ENCODE results near the gene FKBP14. TPM values are rescaled to one million over a fixed set of nuclear protein-coding genes. Genes with fewer than 3 reads are reported as not detected.

Gene FKBP14, protein sequence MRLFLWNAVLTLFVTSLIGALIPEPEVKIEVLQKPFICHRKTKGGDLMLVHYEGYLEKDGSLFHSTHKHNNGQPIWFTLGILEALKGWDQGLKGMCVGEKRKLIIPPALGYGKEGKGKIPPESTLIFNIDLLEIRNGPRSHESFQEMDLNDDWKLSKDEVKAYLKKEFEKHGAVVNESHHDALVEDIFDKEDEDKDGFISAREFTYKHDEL
- 8.2 and 13.5 TPM in 2 replicates for total RNA-seq

DNA sequence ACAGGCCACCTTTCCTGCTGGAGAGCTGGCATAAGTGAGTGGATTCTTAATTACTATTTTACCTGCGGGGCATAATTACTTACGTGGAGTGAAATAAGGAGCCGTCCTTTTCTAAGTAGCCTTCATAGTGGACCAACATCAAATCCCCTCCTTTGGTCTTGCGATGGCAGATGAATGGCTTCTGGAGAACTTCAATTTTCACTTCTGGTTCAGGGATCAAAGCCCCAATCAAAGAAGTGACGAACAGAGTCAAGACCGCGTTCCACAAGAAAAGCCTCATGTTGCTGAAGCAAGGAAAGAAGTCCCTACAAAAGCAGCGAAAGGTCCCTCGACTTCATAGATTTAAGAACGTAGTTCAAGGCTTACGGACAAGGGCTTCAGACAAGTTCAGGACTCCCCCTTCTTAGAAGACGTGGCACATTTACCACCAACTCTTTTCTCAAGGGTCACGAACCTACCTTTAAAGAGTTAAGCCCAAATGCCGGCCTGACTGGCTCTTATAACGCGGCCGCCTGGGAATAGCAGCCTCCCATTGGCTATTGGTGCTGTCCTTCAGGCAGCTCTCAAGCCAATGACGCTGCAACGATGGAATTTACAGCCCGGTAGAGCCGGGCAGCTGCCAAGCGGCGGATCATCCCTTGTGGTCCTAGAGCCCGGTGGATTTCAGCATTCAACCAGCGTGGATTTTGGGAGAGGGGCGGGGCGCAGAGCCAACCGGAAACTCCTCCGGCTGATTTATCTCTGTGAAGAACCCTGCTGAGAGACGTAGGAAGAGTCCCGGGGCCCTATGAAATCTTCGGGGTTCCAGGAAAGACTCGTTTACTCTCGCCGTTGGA, at the start of gene FKBP14:
FKBP14 (minus strand) TSS at position 474 of the 836 bp plus-strand sequence; CDS start at position 280, 194 bp downstream.

DNA sequence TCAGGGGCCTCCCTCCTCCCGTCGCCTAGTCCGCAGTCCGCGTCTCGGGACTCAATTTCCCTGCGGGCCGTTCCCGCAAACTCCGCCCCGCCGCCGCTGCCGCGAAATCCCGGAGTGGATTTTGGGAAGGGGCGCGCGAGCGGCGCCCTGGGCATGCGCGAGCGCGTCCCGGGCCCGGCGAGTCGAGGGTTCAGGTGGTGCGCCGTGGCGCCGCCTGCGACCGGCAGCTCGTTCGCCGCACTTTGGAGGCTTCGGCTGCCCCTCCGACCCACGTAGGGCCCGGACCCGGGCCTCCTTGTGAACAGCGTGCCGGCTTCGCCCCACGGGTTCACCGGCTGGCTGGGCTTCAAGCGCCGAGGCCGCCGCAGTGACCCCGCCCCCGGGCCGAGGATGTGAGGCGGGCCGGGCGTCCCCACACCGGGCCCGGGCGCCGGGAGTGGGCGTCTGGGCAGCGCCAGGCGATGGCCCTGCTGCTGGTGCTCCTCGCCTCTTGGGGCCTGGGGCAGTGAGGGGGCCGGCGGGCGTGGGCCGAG, 1.8 kb upstream of the FKBP14 start, which contains the start of gene PLEKHA8:
PLEKHA8 (plus strand) TSS at position 197 of the 533 bp plus-strand sequence. CDS start 351 bp downstream, outside the sequence.

DNA sequence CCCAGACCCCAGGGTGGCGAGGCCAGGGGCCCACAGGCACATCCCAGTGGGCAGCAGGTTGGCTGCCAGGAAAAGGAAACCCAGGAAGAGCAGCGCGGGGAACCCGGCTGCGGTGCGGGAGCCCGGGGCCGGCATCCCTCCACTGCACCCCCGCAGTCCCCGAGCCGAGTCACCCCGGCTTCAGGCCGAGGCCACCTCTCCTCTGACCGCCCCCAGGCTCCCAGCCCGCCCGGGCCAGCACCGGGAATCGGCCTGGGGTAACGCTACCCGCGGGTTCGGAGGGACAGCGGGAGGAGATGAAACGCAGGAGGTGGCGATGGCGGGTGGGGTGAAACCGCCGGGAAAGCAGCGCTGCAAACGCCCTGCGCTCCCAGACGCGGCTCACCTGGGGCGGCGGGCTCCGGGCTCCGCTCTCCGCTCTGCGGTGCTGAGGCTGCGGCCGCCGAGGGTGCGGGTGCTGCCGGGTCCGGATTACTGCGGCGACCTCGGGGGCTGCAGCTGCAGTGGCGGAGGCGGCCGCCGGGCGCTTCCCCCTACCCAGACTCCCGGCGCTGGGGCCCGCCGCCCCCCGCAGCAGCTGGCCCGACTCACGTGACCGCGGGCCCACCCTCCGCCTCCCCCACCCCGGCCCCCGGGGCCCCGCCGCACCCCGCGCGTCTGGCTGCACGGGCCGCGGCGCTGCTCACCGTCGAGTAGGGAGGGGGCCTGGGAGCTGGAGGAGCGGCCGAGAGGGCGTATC, 37.1 kb downstream of the FKBP14 start, which contains the start of gene SCRN1:
SCRN1 (minus strand) TSS at position 545 of the 739 bp plus-strand sequence. CDS start 20,734 bp downstream, outside the sequence.

Other genes with a start within 250 kb of the FKBP14 start
- gene WIPF3, start 220.2 kb downstream of the FKBP14 start, total RNA-seq, result under 0.01 and 0.25 TPM in 2 replicates
- 60.8 and 72.8 TPM in 2 replicates for gene SCRN1, start 36.9 kb downstream of the FKBP14 start, total RNA-seq
- 4.6 and 4.9 TPM in 2 replicates for gene PLEKHA8, start 1.7 kb upstream of the FKBP14 start, total RNA-seq
- gene MTURN, start 108.3 kb upstream of the FKBP14 start, total RNA-seq, result 5.2 and 6.0 TPM in 2 replicates

Data from mesangial cell (primary cell).